HG02943 (cell line): ENCODE data around the gene NT5C3A.
"Not testable (repeated sequence)": the region's sequence is repeated elsewhere in the genome, so short reads cannot be mapped to it uniquely, and the experiment has no call there.

ENCODE experiments used
- ATAC-seq: cut with Tn5 transposase; IDR thresholded peaks from one replicate; pipeline ENCODE4 v1.9.1; 2021; ENCODE audit warnings: mild to moderate bottlenecking, low read depth, moderate library complexity; ENCODE audit not compliant: unreplicated experiment

The NT5C3A gene

DNA sequence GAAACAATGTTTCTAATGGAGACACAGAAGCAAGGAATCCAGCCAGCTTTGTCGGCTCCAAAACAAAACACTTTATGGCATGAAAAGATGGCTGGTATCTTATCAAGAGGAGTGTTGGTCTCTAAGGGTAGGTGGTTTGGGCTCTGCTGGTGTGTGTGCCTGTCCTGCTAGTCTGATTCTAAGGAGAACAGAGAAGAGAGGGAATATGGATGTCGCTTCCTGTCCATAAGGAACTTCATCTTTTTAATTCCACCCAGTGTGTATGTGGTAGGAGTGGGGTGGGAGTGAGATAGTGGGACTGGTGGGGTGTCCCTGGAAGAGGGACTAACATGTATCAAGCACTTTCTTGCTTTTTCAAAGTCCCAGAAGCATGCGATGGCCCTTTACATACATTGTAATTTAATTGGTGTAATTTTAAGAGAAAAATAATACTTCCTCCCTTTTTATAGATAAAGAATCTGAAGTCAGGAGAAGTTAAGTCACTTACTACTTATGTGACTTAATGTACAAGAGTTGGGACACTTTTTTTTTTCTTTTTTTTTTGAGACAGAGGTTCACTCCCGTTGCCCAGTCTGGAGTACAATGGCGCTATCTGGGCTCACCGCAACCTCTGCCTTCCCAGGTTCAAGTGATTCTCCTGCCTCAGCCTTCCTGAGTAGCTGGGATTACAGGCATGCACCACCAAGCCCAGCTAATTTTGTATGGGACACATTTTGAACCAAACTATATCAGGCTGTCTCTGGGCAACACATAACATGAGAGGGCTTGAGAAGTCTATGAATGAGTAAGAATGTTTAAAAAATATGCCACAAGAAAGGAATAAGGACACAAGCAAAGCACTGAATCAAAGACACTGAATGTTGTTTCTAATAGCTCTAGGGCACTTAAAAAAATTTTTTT, 18.8 kb downstream of the NT5C3A start:
- ATAC-seq, result no peak

GRCh38 chr7:33041631-33042428, 20.7 kb downstream of the NT5C3A start:
- no peak for ATAC-seq

- peak; percentile 95 for ATAC-seq
Measured at GRCh38 chr7:33040803-33041516, 21.6 kb downstream of the NT5C3A start.

- ATAC-seq, result no peak
Measured at GRCh38 chr7:33039903-33040292, 22.7 kb downstream of the NT5C3A start.

- ATAC-seq, result no peak
Measured at GRCh38 chr7:33039257-33039902, 23.2 kb downstream of the NT5C3A start.

DNA sequence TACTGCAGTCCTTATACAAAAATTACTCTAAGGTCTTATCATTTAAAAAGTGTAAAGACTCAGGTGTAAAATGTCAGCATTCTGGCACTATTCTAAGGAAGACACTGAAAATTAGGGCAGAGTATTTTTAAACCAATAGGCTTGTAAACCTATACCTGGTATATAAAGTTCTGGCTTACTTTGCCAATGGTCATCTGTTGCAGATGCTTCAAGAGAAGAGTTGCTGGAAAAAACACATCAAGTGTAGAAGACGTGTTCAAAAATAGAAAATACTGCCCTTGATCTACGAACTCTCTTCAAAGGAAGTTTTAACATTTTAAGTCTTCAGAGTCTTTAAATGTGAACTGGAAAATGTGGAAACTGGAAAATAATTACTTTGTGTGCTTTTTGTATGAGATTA, 23.9 kb downstream of the NT5C3A start:
- ATAC-seq, result no peak

DNA sequence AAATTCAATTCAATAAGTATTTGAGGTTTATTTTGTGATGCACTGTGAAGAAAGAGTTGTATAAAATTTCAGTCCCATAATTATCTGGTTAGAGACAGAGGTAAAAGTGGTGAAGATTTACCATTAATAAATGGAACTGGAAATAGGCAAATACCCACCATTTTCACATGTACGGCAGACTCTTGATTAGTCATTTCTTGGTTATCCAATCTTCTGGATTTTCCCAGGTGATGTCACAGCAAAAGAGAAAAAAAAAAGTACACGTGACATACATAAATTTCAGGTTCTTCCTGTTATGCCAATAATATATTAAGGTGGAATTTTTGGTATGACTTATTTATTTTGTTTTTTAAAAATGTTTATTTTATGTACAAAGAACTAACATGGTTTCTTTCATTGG, 26.8 kb downstream of the NT5C3A start:
- ATAC-seq, result no peak

DNA sequence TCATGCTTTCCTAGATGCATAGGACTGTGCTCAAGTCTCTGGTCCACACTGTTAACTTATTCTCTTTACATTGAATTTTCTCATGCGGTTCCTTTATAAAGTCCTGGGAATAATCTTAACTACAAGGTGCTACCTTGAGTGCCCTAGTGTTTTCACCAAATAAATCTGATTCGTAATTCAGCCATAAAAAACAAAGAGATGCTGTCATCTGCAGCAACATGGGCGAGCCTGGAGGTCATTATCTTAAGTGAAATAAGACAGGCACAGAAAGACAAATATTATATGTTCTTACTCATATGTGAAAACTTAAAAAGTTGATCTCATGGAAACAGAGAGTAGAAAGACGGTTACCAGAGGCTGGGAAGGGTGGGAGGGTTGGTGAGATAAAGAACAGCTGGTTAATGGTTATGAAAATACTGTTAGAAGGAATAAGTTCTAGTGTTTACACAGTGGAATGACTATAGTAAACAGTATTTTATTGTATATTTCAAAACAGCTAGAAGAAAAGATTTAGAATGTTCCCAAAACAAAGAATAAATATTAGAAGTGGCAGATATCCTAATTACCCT, 38.3 kb downstream of the NT5C3A start:
- ATAC-seq, result no peak

DNA sequence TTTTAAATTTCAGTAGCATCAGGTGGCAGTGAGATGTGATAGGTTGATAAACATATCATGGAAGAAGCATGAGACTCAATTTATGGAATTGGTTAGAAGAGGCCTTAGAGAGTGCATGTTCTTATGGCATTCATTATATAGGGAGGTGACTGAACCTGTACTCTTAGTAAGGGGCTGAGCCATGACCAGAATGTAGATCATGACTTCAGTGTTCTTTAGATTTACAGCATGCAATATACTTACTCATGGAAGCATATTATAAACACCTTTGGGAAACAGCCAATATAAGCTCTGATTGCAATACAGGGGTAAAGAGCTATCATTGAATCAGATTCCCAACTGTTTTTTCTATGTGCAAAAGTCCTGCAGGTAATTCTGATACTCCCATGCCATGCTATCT, 50.2 kb downstream of the NT5C3A start:
- no peak for ATAC-seq

DNA sequence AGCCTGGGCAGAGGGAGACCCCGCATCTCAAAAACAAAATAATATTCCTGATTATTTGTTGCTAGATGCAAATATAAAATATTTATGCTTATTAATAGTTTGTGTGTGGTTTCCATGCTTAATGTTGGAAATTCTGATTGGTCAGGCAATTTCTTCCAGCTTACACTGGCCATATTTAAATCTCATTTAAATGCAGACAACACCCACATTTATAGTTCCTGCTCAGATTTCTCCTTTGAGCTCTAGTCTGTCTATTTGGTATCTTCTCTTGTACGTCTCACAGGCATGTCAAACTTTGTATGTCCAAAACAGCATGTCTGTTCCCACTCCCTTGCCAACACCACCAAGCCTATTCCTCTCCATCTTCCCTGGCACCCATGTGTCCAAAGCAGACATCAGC, 52.8 kb downstream of the NT5C3A start:
- no peak for ATAC-seq

DNA sequence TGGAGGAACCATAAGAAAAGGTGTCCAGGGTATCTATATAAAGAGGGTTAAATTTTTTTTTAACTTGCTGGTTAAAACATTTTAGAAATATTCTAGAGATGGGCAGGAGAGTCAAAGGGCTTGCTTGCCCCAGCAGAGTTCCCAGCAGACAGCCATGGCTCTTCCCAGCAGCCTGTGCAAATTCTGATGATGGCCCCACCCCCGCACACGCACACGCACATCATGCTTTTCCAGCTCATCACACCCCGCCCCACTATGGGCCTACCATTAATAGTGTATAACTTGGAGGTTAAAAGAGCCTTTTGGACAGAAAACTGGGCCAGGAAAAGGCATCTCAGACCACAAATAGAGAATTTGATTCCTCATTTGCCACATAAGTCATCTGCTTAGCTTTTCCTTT, 56.9 kb downstream of the NT5C3A start:
- not testable (repeated sequence) for ATAC-seq

DNA sequence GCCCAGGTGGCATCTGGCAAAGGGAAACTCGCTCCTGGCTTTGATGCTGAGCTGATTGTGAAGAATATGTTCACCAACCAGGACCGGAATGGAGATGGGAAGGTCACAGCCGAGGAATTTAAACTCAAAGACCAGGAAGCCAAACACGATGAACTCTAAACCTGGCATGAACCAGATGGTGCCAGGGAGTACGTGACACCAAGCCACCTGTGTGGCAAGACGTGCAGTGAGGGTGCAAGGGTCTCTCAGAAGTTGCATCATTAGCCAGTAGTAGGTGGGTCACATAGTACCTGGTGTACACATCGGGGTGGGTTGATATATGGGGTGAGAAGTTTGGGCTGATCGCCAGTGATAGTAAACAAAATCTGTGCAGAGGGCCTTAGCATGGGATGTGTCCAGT, 57.4 kb downstream of the NT5C3A start:
- not testable (repeated sequence) for ATAC-seq

- ATAC-seq, result not testable (repeated sequence)
Measured at GRCh38 chr7:33004104-33004616, 58.4 kb downstream of the NT5C3A start.

DNA sequence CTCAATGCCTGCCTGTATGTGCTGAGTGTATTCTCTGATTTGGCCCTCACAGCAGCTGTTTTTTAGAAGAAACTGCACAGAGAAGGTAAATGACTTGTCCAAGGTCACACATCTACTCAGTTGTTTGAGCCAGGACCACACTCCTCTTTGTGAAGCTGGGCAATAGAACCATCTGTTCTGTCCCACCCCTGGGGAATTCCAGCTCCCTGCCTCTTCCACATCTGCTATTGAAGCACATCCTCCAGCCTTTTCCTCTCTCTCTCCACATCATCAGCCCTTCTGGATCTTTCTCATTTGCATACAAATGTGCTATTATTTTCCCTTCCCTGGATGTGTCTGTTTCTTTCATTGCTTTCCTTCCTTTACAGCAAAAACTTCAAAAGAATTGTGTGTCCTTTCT, 59.5 kb downstream of the NT5C3A start:
- not testable (repeated sequence) for ATAC-seq

DNA sequence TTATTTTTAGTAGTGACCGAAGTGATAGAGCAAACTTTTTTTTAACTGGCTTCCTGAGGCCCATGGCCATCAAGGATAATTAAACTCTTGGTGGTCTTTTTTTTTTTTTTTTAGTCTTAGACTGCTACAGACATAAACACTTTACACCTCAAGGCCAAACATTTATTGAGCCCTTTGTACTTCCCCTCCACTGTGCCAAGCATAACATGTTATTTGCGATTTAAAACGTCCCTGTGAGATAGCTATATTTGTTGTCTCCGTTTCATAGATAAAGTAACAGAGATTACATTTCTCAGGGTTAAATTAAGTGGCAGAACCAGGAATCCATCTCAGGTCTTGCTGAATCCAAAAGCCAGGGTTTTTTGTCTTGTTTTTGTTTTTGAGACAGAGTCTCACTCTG, 63.2 kb downstream of the NT5C3A start:
- not testable (repeated sequence) for ATAC-seq

DNA sequence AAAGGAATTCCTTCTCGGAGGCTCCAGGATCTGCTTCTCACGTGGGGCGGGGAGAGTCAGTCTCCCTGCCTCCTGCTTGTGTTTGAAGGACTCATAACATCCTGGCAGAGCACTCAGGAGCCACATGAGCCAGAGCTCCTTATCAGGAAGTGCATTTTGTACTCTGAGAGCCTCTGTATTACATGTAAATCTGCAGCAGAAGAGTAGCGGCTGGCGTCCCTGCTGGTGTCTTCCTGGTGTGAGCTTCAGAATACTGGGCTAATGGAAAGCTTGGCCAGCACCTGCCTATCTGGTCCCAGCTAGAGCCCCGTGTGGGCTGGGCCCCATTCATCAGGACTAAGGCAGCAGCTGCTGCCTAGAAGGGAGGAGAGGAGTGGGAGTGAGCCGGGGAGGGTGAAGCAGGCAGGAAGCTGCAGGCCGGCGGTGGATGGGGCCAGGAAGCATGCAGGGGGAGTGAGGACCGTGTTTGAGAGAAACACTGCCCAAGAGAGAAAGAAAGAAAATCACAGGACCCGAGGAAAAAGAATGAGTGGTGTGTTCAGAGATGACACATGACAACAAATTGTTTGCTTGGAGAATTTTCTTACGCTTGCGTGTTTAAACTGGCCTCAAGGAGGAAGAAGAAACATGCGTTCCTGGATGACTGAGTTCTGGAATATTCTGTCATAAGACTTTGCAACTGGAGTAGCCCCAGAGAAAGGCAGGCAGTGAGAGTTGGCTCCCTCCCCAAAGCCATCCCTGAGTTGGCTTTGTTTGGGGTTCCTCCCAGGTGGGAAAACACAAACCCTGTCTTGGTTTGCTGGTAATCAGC, 64.0 kb downstream of the NT5C3A start:
- ATAC-seq, result peak; percentile 64

GRCh38 chr7:32997956-32998355, 64.6 kb downstream of the NT5C3A start:
- not testable (repeated sequence) for ATAC-seq

DNA sequence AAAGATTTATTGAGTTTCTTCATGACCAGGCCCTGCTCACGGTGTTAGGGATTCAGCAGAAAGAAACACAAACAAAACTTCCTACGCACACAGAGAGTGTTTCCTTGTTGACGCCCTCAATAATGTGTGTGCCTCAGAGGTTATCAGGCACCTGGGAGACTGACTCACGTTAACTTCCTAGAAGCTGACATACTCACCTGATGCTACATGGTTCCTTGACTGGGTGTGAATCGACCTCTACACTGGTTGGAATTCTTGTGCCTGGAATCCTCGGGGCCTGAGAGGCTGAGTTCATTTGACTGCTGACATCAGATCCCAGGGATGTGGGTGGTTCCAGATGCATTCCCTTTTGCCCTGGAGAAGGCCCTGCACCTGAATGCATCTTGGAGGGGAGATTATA, 69.8 kb downstream of the NT5C3A start:
- ATAC-seq, result not testable (repeated sequence)
